K562 (cell line): ENCODE measurements around the gene TLE6. TPM values are rescaled to one million over a fixed set of nuclear protein-coding genes. Genes with fewer than 3 reads are reported as not detected.

Source experiments
- ASH1L ChIP-seq: fragments of 450-650 bp; IDR thresholded peaks from 2 replicates; pipeline ENCODE4 v1.6.1; 2018; ENCODE audit warnings: borderline replicate concordance, mild to moderate bottlenecking, low read depth; ENCODE audit not compliant: partially characterized antibody
- ATF6 ChIP-seq: sonication (generic); formaldehyde crosslinking; IDR thresholded peaks from 2 replicates; pipeline ENCODE4 v1.4.0; 2020; ENCODE audit warnings: mild to moderate bottlenecking, missing genetic modification reagents
- CUX1 ChIP-seq: fragments of 200-800 bp; sonication (Bioruptor generic); IDR thresholded peaks from 2 replicates; pipeline ENCODE4 v1.6.1; 2016; ENCODE audit warnings: missing genetic modification characterization, missing compliant biosample characterization
- DDX20 ChIP-seq: fragments of 450-650 bp; IDR thresholded peaks from 2 replicates; pipeline ENCODE4 v1.6.1; 2016; ENCODE audit warnings: missing genetic modification characterization, low read depth, mild to moderate bottlenecking, missing compliant biosample characterization, moderate library complexity
- ELF4 ChIP-seq: fragments of 450-650 bp; formaldehyde crosslinking; IDR thresholded peaks from 2 replicates; pipeline ENCODE4 v1.4.0; 2022; ENCODE audit warnings: missing genetic modification characterization
- EP400 ChIP-seq: fragments of 450-650 bp; IDR thresholded peaks from 2 replicates; pipeline ENCODE4 v1.6.1; 2017; ENCODE audit warnings: antibody characterized with exemption, mild to moderate bottlenecking, moderate library complexity
- FIP1L1 ChIP-seq: fragments of 200-400 bp; formaldehyde crosslinking; IDR thresholded peaks from 2 replicates; pipeline ENCODE4 v1.6.1; 2018; ENCODE audit warnings: mild to moderate bottlenecking, low read depth, low read length; ENCODE audit not compliant: poor library complexity, severe bottlenecking
- HNRNPL ChIP-seq: fragments of 200-400 bp; formaldehyde crosslinking; IDR thresholded peaks from 2 replicates; pipeline ENCODE4 v1.6.1; 2017; ENCODE audit warnings: low read depth, mild to moderate bottlenecking, low read length
- KDM1A ChIP-seq, 2 experiments: fragments of 450-650 bp; IDR thresholded peaks; 2 replicates each; pipeline ENCODE4 v1.6.1; 2016; ENCODE audit warnings: mild to moderate bottlenecking in 2 of 2
- NFXL1 ChIP-seq: fragments of 450-650 bp; formaldehyde crosslinking; IDR thresholded peaks from 2 replicates; pipeline ENCODE4 v1.4.0; 2021; ENCODE audit warnings: mild to moderate bottlenecking
- PML ChIP-seq: IDR thresholded peaks from 2 replicates; pipeline ENCODE4 v1.6.1; 2012; ENCODE audit warnings: low read length, inconsistent platforms
- RCOR1 ChIP-seq, 2 experiments: IDR thresholded peaks; 2 replicates each; pipeline ENCODE4 v1.6.1; 2012; ENCODE audit warnings: low read depth in 2 of 2, low read length in 2 of 2, borderline replicate concordance in 1 of 2, improper control_type of control experiment in 1 of 2
- RFX7 ChIP-seq: fragments of 250-450 bp; sonication (Bioruptor Pico); IDR thresholded peaks from 2 replicates; pipeline ENCODE4 v1.5.1; 2021; ENCODE audit warnings: mild to moderate bottlenecking
- TCFL5 ChIP-seq: fragments of 250-450 bp; sonication (Bioruptor Pico); conservative IDR thresholded peaks from 2 replicates; pipeline ENCODE4 v1.6.1; 2021; ENCODE audit warnings: mild to moderate bottlenecking, moderate library complexity, matching md5 sums
- ZNF584 ChIP-seq: fragments of 200-800 bp; sonication (Bioruptor generic); IDR thresholded peaks from 2 replicates; pipeline ENCODE4 v1.6.1; 2016; ENCODE audit warnings: low read depth, mild to moderate bottlenecking, missing genetic modification characterization, missing compliant biosample characterization
- polyA plus RNA-seq, 8 experiments: library from polyadenylated mRNA; depleted of rRNA in 4 of 8; stranded (reverse) in 5 of 8; unstranded in 3 of 8; fragments of >200 nt; fragmentation: Nextera tagmentation in 2 of 8; fragmentation: Illumina TruSeq in 1 of 8; extraction: Ambion mirVana in 2 of 8; extraction: Trizol in 1 of 8; gene quantifications; 2 replicates each; pipeline versions ENCODE4 v1.2.1 to v1.2.3, GENCODE V29; 2011 to 2014; ENCODE audit warnings: inconsistent platforms in 1 of 8, missing spikeins in 1 of 8
- total RNA-seq, 7 experiments: library from RNA; depleted of rRNA in 6 of 7; stranded (reverse); fragments of >200 nt in 6 of 7; fragmentation: Illumina TruSeq in 2 of 7; extraction: Trizol in 2 of 7; gene quantifications; 2 replicates each; pipeline versions ENCODE4 v1.2.1 to v1.2.3, GENCODE V29; 2011 to 2021; ENCODE audit warnings: low replicate concordance in 1 of 7
- TF ChIP-seq, protein P1 (sequence below): fragments of 450-650 bp; IDR thresholded peaks from 2 replicates; pipeline ENCODE4 v1.6.1; 2017; ENCODE audit warnings: antibody characterized with exemption

Gene TLE6
- total and polyA plus RNA-seq, 9 of the 15 experiments (the other 6 are each of a cell fraction or from before 2014, with no cell fraction given) = 1.1 to 6.1 (median 2.5) TPM

DNA sequence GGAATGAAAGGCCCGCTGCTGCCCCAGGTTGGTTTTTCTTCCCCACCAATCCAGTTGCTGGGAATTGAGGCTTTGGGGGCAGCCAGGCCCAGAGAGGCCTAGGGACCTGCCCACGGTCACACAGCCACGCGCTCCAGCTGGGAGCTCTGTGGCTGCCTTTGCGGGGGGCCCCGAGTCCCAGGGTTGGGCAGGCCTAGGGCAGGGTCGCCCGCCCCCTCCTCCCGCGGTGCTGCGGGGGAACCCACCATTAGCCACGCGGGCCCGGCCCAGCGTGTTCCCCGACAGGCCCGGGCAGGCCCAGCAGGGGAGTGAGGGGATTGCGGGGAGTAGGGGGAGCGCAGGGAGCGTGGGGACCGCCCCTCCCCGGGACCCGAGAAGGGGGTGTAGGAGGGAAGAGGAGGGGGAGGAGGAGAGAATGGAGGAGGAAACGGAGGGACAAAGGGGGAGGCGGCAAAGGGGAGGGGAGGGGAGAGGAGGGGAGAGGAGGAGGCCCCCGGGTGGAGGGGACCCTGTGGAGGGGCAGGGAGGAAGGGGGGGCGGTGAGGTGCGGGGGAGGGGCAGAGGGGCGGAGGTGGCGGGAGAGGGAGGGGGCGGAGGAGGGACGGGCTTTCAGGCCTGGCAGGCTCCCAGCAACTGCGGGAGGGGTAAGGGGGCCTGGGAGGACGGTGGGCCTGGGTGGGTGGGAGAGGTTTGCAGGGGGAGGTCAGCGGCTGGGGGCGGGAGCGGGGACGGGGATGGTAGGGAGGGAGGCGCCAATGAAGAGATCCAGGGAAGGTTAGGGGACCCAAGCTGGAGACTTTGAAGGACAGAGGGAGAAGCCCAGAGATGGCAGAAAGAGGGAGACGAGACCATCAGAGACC lies 64.6 kb downstream of the TLE6 start (continued):
- TF ChIP-seq KDM1A (IDR thresholded peaks at IDR 0.05) (peak; percentile 44 to 64; a peak in 3 of 4 replicates), ATF6 (CRISPR knock-in tag) (no peak), CUX1 (CRISPR knock-in tag) (no peak), PML (no peak), RFX7 (CRISPR knock-in tag) (no peak), ZNF584 (CRISPR knock-in tag) (no peak), FIP1L1 (peak; percentile 32), DDX20 (tag) (no peak), ELF4 (no peak), ASH1L (no peak), TCFL5 (CRISPR knock-in tag) (no peak), NFXL1 (no peak), RCOR1 (IDR thresholded peaks at IDR 0.05; ENCODE audit: borderline replicate concordance in 1 of 2, low read depth in 2 of 2, low read length in 2 of 2) (0 out of 4 replicates have a peak, but pooled peaks of 1 of the 2 experiments have one; percentile 32), EP400 (no peak; the same call in 1 of the 2 replicates), HNRNPL (no peak)
- TF ChIP-seq, protein P1, sequence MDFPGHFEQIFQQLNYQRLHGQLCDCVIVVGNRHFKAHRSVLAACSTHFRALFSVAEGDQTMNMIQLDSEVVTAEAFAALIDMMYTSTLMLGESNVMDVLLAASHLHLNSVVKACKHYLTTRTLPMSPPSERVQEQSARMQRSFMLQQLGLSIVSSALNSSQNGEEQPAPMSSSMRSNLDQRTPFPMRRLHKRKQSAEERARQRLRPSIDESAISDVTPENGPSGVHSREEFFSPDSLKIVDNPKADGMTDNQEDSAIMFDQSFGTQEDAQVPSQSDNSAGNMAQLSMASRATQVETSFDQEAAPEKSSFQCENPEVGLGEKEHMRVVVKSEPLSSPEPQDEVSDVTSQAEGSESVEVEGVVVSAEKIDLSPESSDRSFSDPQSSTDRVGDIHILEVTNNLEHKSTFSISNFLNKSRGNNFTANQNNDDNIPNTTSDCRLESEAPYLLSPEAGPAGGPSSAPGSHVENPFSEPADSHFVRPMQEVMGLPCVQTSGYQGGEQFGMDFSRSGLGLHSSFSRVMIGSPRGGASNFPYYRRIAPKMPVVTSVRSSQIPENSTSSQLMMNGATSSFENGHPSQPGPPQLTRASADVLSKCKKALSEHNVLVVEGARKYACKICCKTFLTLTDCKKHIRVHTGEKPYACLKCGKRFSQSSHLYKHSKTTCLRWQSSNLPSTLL = no peak
